CD14-positive monocyte (primary cell): ENCODE measurements around the gene FGD2. TPM values are rescaled to one million over a fixed set of nuclear protein-coding genes. Genes with fewer than 3 reads are reported as not detected.

Experiments
- DNase-seq, 3 donors: peaks; one replicate each; pipeline ENCODE4 v3.0.0-alpha.2; 2011 to 2022
- H2AFZ ChIP-seq: 2 replicates; pipeline ENCODE4 v1.6.0; 2012; ENCODE audit warnings: mild to moderate bottlenecking, low read depth, low read length, inconsistent platforms; ENCODE audit not compliant: insufficient read depth, poor library complexity, severe bottlenecking
- H3K27ac ChIP-seq, 2 donors: 1 replicate in 1 of 2; 2 replicates in 1 of 2; pipeline ENCODE4 v1.5.1; 2012 to 2013; ENCODE audit warnings: low read length in 2 of 2, control low read depth in 1 of 2, inconsistent platforms in 1 of 2, low read depth in 1 of 2, mild to moderate bottlenecking in 1 of 2
- H3K27me3 ChIP-seq, 2 donors: one replicate each; pipeline versions ENCODE4 v1.6.0 to v1.6.1; 2011 to 2013; ENCODE audit warnings: low read length in 2 of 2; ENCODE audit not compliant: control insufficient read depth in 2 of 2, insufficient read depth in 2 of 2
- H3K36me3 ChIP-seq, 2 donors: replicated peaks in 1 of 2; 1 replicate in 1 of 2; 2 replicates in 1 of 2; pipeline versions ENCODE4 v1.5.1 to v1.6.1; 2012 to 2013; ENCODE audit warnings: low read length in 2 of 2, control low read depth in 1 of 2, inconsistent platforms in 1 of 2, mild to moderate bottlenecking in 1 of 2; ENCODE audit not compliant: insufficient read depth in 2 of 2, control insufficient read depth in 1 of 2
- H3K4me1 ChIP-seq, 2 donors: 1 replicate in 1 of 2; 2 replicates in 1 of 2; pipeline versions ENCODE4 v1.5.1 to v1.6.1; 2012 to 2013; ENCODE audit warnings: low read length in 2 of 2, control low read depth in 1 of 2, inconsistent platforms in 1 of 2, mild to moderate bottlenecking in 1 of 2, moderate library complexity in 1 of 2; ENCODE audit not compliant: insufficient read depth in 2 of 2, control insufficient read depth in 1 of 2
- H3K4me2 ChIP-seq: replicated peaks from 2 replicates; pipeline ENCODE3; 2012; ENCODE audit warnings: low read length, moderate library complexity, mild to moderate bottlenecking; ENCODE audit not compliant: poor library complexity, severe bottlenecking; ENCODE audit errors: extremely low read depth
- H3K4me3 ChIP-seq, 3 experiments: fragments of 200-600 bp in 1 of 3; sonication (generic) in 1 of 3; replicated peaks in 1 of 3; 1 replicate in 2 of 3; 2 replicates in 1 of 3; pipeline ENCODE4 v1.5.1; 2011 to 2013; ENCODE audit warnings: low read length in 3 of 3, mild to moderate bottlenecking in 3 of 3, control low read depth in 2 of 3, low read depth in 2 of 3, inconsistent platforms in 1 of 3, moderate library complexity in 1 of 3
- H3K79me2 ChIP-seq: 2 replicates; pipeline ENCODE4 v1.6.0; 2012; ENCODE audit warnings: mild to moderate bottlenecking, control low read depth, inconsistent platforms, low read length, moderate library complexity; ENCODE audit not compliant: insufficient read depth
- H3K9ac ChIP-seq: 2 replicates; pipeline ENCODE4 v1.6.0; 2017; ENCODE audit warnings: low read length, mild to moderate bottlenecking; ENCODE audit not compliant: insufficient read depth, poor library complexity, severe bottlenecking
- H3K9me3 ChIP-seq, 2 donors: replicated peaks in 1 of 2; 1 replicate in 1 of 2; 2 replicates in 1 of 2; pipeline versions ENCODE4 v1.5.1 to v1.6.1; 2012 to 2013; ENCODE audit warnings: low read length in 2 of 2, control low read depth in 1 of 2; ENCODE audit not compliant: control insufficient read depth in 1 of 2, insufficient read depth in 1 of 2
- H4K20me1 ChIP-seq: 2 replicates; pipeline ENCODE4 v1.6.0; 2012; ENCODE audit warnings: mild to moderate bottlenecking, low read length, control low read depth, moderate library complexity; ENCODE audit not compliant: insufficient read depth
- H3K27ac Mint-ChIP-seq, 7 donors: one replicate each; pipeline ENCODE4 v1.8.0; 2020; ENCODE audit warnings: mild to moderate bottlenecking in 7 of 7, mixed read lengths in 7 of 7, moderate library complexity in 6 of 7, inconsistent platforms in 2 of 7
- H3K27me3 Mint-ChIP-seq, 3 donors: one replicate each; pipeline ENCODE4 v1.8.0; 2021 to 2022; ENCODE audit warnings: low read depth in 3 of 3, mild to moderate bottlenecking in 3 of 3, mixed read lengths in 3 of 3, moderate library complexity in 3 of 3, inconsistent platforms in 1 of 3
- H3K36me3 Mint-ChIP-seq, 2 donors: one replicate each; pipeline ENCODE4 v1.8.0; 2020; ENCODE audit warnings: mixed read lengths in 2 of 2, inconsistent platforms in 1 of 2, mild to moderate bottlenecking in 1 of 2
- H3K4me1 Mint-ChIP-seq: one replicate; pipeline ENCODE4 v1.8.0; 2020; ENCODE audit warnings: mild to moderate bottlenecking, mixed read lengths
- H3K4me3 Mint-ChIP-seq, 2 donors: one replicate each; pipeline ENCODE4 v1.8.0; 2020; ENCODE audit warnings: mild to moderate bottlenecking in 2 of 2, mixed read lengths in 2 of 2, moderate library complexity in 1 of 2
- H3K9me3 Mint-ChIP-seq, 7 donors: one replicate each; pipeline ENCODE4 v1.8.0; 2020 to 2022; ENCODE audit warnings: mixed read lengths in 7 of 7, mild to moderate bottlenecking in 6 of 7, moderate library complexity in 6 of 7, inconsistent platforms in 2 of 7
- CTCF ChIP-seq: fragments of 200-600 bp; IDR thresholded peaks from one replicate; pipeline ENCODE4 v1.8.0; 2022; ENCODE audit warnings: antibody characterized with exemption, mild to moderate bottlenecking
- WGBS: methylation state at CpG from one replicate; pipeline ENCODE4 v1.1.5; 2013; ENCODE audit warnings: missing lambda C conversion rate; ENCODE audit not compliant: insufficient coverage; 5-methylcytosine and 5-hydroxymethylcytosine counted together
- intact Hi-C, 2 donors: fragments of 100-400 bp; cut with micrococcal nuclease; formaldehyde crosslinking; loops; one replicate each; pipeline versions ENCODE4 v1.15.0 to v1.15.1; 2023
- polyA plus RNA-seq, 3 donors: library from polyadenylated mRNA; depleted of rRNA in 1 of 3; unstranded in 2 of 3; stranded (reverse) in 1 of 3; fragments of 300-500 nt in 2 of 3; fragments of >200 nt in 1 of 3; fragmentation: Illumina TruSeq in 2 of 3; gene quantifications; 1 replicate in 2 of 3; 2 replicates in 1 of 3; pipeline ENCODE4 v1.2.3, GENCODE V29; 2012 to 2021

Gene FGD2
- polyA plus RNA-seq, 3 donors, result 25.3 to 356 (median 50.0) TPM

GRCh38 chr6:36964908-36965307 lies 40.5 kb upstream of the FGD2 start:
- Histone ChIP-seq H3K9me3 (no peaks in the 10 kb centered on the region), H3K9ac (no peak overlapping the region), H2AFZ (no peak overlapping the region), H3K79me2 (no peaks in the 10 kb centered on the region), H3K4me2 (no peak overlapping the region), H4K20me1 (peaks cover 13% of the 10 kb centered on the region), H3K27ac (no peak overlapping the region), H3K36me3 (peaks cover 30 to 31% of the 10 kb centered on the region in 2 donors), H3K4me3 (no peak overlapping the region), H3K4me1 (peaks cover 10 to 16% of the 10 kb centered on the region in 2 donors), H3K27me3 (peaks cover 0 to 9% of the 10 kb centered on the region in 2 donors)
- no peak for TF ChIP-seq CTCF
- peak overlapping the region in 5 of 7 donors; percentile 19 to 84 (median 76) for H3K27ac Mint-ChIP-seq
- intact Hi-C loops, result loop anchor here (5.0 to 10.0 kb wide), 2 partner anchors 50 to 277 kb away; no protein-coding TSS in a partner anchor
- H3K4me3 Mint-ChIP-seq, result no peak overlapping the region
- peaks cover 22% of the 10 kb centered on the region for H3K4me1 Mint-ChIP-seq
- no peaks in the 10 kb centered on the region for H3K9me3 Mint-ChIP-seq
- H3K36me3 Mint-ChIP-seq, result peaks cover 33 to 34% of the 10 kb centered on the region in 2 donors
- H3K27me3 Mint-ChIP-seq, result peaks cover 18 to 20% (median 19%) of the 10 kb centered on the region in 3 donors
- no peak for DNase-seq
- WGBS, result 47% methylated on average over 4 of the region's 4 CpGs

GRCh38 chr6:36967301-36967700 lies 38.2 kb upstream of the FGD2 start:
- no peak overlapping the region for H2AFZ ChIP-seq
- no peak overlapping the region for H3K4me3 ChIP-seq
- intact Hi-C loops, result loop anchor here in 1 of 2 donors (10.0 kb wide), 1 partner anchor 48 kb away; no protein-coding TSS in a partner anchor
- H3K27me3 ChIP-seq, result no peaks in the 10 kb centered on the region
- no peak overlapping the region for H3K9ac ChIP-seq
- H3K9me3 Mint-ChIP-seq, result no peaks in the 10 kb centered on the region
- peaks cover under 1 to 4% (median 4%) of the 10 kb centered on the region in 3 donors for H3K27me3 Mint-ChIP-seq
- H3K4me3 Mint-ChIP-seq, result no peak overlapping the region
- H3K27ac Mint-ChIP-seq, result peak overlapping the region in 5 of 7 donors; percentile 17 to 70 (median 27)
- peaks cover 57% of the 10 kb centered on the region in 2 donors for H3K36me3 Mint-ChIP-seq
- no peak overlapping the region for H3K27ac ChIP-seq
- H3K4me1 Mint-ChIP-seq, result peaks cover 22% of the 10 kb centered on the region
- H3K36me3 ChIP-seq, result peaks cover 54 to 55% of the 10 kb centered on the region in 2 donors
- no peaks in the 10 kb centered on the region for H3K79me2 ChIP-seq
- H3K4me2 ChIP-seq, result no peak overlapping the region
- no peak for DNase-seq
- TF ChIP-seq CTCF, result no peak
- H3K4me1 ChIP-seq, result peaks cover 10 to 16% of the 10 kb centered on the region in 2 donors
- no peaks in the 10 kb centered on the region for H3K9me3 ChIP-seq
- WGBS, result no CpG with 5 or more reads among the region's 3 CpGs
- H4K20me1 ChIP-seq, result peaks cover 31% of the 10 kb centered on the region
